ENCODE data around the gene KRT82.
"Not testable (repeated sequence)": the region's sequence is repeated elsewhere in the genome, so short reads cannot be mapped to it uniquely, and the experiment has no call there.

Gene KRT82

DNA sequence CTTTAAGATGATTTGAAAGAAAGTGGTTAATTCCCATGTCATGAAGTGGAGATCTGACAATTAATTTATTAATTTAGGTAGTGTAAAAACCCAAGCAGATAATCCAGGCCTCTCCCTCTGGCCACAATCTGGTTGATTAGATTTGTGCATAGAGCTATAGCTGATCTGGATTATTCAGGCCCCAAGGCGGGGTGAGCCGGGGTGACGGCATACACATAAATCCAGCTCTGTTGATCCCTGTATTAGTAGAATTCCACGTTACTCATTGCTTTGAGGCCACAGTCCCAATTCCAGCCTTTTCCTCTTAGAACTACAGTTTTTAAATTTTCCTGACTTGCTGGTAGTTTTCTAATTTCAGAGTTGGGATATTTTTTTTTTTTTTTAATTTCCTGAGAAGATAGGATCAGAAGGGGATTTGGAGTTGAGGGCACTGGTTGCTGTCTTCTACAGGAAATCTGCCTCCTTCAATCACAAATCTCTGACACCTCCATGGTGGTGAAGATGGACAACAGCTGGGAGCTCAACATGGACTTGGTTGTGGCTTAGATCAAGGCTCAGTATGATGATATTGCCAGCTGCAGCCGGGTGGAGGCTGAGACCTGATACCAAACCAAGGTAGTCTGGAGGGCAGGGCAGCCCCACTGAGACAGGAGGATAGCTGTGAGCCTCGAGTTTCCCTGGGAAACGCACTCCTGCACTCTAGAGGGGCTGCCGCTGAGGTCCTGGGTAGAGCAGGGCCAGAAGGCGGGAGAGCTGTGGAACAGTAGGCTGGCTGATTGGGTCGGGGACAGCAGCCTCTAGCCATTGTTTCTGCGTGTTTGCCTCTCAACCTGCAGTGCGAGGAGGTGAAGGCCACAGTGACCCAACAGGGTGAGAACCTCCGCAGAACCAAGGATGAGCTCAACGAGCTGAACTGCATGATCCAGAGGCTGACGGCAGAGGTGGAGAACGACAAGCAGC lies 58.3 kb downstream of the KRT82 start:
- no peak for TF ChIP-seq POLR2A (IDR thresholded peaks at IDR 0.05; ENCODE audit: low read depth, low read length)
- no peak for FAIRE-seq

GRCh38 chr12:52347016-52347415 lies 59.1 kb downstream of the KRT82 start:
- no peak for TF ChIP-seq POLR2A (IDR thresholded peaks at IDR 0.05; ENCODE audit: low read depth, low read length)
- DNase-seq (ENCODE audit: insufficient read length, low spot score) (no peak), FAIRE-seq (no peak)

More for the DNA sequence above, 58.3 kb downstream of the KRT82 start:
- no peak for DNase-seq (ENCODE audit: insufficient read length, low spot score)

DNA sequence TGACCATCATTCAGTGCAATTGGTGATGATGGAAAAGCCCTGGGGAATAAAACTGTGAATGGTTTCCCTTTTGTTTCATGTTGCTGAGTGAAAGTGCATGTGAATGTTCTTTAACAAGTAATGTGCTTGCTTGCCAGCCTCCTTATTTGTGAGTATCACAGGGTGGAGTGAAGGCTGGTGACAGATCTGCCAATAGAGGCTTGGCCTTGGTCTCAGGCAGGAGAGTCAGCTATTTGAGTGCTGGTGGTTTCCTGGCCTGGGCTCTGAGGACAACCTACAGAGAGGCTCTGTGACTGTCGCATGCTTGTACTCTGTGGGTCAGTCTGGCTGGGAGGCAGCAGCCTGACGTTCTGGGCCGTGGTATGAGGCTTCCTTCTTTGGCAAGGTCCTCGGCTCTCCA lies 59.5 kb downstream of the KRT82 start:
- DNase-seq (ENCODE audit: insufficient read length, low spot score) = no peak
- FAIRE-seq = no peak
- TF ChIP-seq POLR2A (IDR thresholded peaks at IDR 0.05; ENCODE audit: low read depth, low read length) = no peak

- not testable (repeated sequence) for DNase-seq (ENCODE audit: insufficient read length, low spot score); FAIRE-seq
Measured at GRCh38 chr12:52345041-52345440, 61.1 kb downstream of the KRT82 start.

- FAIRE-seq (no peak), DNase-seq (ENCODE audit: insufficient read length, low spot score) (no peak)
- TF ChIP-seq POLR2A (IDR thresholded peaks at IDR 0.05; ENCODE audit: low read depth, low read length) = no peak
Measured at GRCh38 chr12:52344111-52344510, 62.0 kb downstream of the KRT82 start.

Data from H54 (cell line).